IPS-20b (cell line): ENCODE measurements around the gene DDAH1.
"Not testable (repeated sequence)": the region's sequence is repeated elsewhere in the genome, so short reads cannot be mapped to it uniquely, and the experiment has no call there.

Source experiments
- H3K27ac ChIP-seq: one replicate; pipeline ENCODE4 v1.5.1; 2013; ENCODE audit warnings: low read length
- H3K27me3 ChIP-seq: 2 replicates; pipeline ENCODE4 v1.6.1; 2013; ENCODE audit warnings: mild to moderate bottlenecking, low read length, inconsistent platforms; ENCODE audit not compliant: insufficient read depth
- H3K36me3 ChIP-seq: 2 replicates; pipeline ENCODE4 v1.6.1; 2013; ENCODE audit warnings: low read depth, mild to moderate bottlenecking, inconsistent platforms, low read length, moderate library complexity; ENCODE audit not compliant: insufficient read depth
- H3K4me1 ChIP-seq: 2 replicates; pipeline ENCODE4 v1.6.1; 2013; ENCODE audit warnings: mild to moderate bottlenecking, control low read depth, inconsistent platforms, low read length, moderate library complexity; ENCODE audit not compliant: insufficient read depth
- H3K4me3 ChIP-seq: 2 replicates; pipeline ENCODE4 v1.5.1; 2013; ENCODE audit warnings: mild to moderate bottlenecking, low read length, inconsistent platforms
- H3K9ac ChIP-seq: 2 replicates; pipeline ENCODE4 v1.6.1; 2013; ENCODE audit warnings: low read depth, mild to moderate bottlenecking, inconsistent platforms, low read length, moderate library complexity
- H3K9me3 ChIP-seq: 2 replicates; pipeline ENCODE4 v1.6.1; 2013; ENCODE audit warnings: mild to moderate bottlenecking, low read depth, low read length, inconsistent platforms; ENCODE audit not compliant: insufficient read depth

The DDAH1 gene

DNA sequence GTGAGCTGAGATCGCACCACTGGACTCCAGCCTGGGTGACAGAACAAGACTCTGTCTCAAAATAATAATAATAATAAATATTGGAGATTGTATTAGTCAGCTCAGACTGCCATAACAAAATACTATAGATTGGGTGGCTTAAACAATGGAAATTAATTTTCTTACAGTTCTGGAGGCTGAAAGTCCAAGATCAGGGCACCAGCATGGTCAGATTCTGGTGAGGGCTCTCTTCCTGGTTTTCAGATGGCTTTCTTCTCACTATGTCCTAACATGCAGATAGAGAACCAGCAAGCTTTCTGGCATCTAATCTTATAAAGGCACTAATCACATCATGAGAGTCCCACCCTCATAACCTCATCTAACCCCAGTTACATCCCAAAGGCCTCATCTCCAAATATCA lies 23.2 kb upstream of the DDAH1 start:
- Histone ChIP-seq H3K9me3 (no peaks in the 10 kb centered on the region), H3K27me3 (no peaks in the 10 kb centered on the region), H3K9ac (no peak overlapping the region), H3K36me3 (no peaks in the 10 kb centered on the region), H3K4me3 (no peak overlapping the region), H3K27ac (no peak overlapping the region), H3K4me1 (no peaks in the 10 kb centered on the region)

DNA sequence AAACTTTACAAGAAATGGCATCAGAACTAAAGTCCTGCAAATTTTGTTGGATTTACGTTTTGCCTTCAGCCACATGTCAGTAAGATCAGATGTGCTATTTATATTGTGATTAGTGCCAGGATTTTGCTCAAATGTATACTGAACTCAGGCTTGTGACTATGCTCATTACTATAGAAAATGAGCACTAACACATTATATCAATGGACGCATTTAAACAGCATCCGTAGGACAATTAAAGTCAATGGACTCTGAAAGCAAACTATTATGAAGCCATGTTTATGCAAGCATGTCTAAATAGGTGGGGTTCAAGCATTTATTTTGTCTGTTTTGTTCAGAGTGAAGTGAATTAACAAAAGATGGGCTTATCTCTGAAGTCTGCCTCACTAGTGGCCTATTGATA lies 20.6 kb upstream of the DDAH1 start:
- Histone ChIP-seq H3K9me3 (no peaks in the 10 kb centered on the region), H3K4me3 (no peak overlapping the region), H3K4me1 (no peaks in the 10 kb centered on the region), H3K9ac (no peak overlapping the region), H3K36me3 (no peaks in the 10 kb centered on the region), H3K27ac (no peak overlapping the region), H3K27me3 (no peaks in the 10 kb centered on the region)

DNA sequence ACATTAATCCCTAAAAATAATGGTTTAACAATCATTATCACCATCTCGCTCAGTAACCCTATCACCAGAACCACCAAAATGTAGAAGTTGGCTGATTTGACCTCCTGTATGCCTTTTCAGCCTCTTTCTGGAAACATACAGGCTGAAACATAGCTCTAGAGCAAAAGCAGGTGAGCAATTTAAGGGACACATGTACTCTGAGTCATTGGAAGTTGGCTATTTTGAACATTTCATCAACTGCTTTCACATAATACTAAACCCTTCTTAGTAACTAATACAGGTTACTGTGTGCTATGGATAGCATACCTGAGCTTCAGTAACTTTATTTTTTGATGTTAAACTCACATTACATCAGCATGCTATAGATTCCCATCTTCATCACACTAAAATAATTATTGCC lies 19.8 kb upstream of the DDAH1 start:
- Histone ChIP-seq H3K27me3 (no peaks in the 10 kb centered on the region), H3K36me3 (no peaks in the 10 kb centered on the region), H3K9ac (no peak overlapping the region), H3K4me3 (no peak overlapping the region), H3K9me3 (no peaks in the 10 kb centered on the region), H3K4me1 (no peaks in the 10 kb centered on the region), H3K27ac (no peak overlapping the region)

DNA sequence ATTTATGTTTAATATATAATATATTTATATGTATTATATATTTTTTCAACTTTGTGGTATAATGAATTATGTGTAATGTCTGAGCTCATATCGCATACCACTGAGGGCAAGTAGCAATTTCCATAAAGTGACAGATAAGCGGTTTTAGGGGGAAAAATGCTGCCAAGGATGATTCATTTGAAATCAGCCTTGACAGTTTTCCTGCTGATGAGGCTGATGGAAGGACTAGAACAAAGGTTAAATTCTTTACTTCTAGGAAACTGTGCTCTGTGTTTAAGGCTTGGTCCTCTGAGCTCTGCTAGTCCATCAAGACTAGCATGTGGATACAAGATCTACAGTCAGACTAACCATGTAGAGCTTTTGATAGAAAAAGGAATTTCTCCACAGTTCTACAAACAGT lies 19.3 kb upstream of the DDAH1 start:
- H3K9me3 ChIP-seq: no peaks in the 10 kb centered on the region
- no peaks in the 10 kb centered on the region for H3K4me1 ChIP-seq
- no peaks in the 10 kb centered on the region for H3K36me3 ChIP-seq
- no peak overlapping the region for H3K9ac ChIP-seq
- no peak overlapping the region for H3K4me3 ChIP-seq
- no peak overlapping the region for H3K27ac ChIP-seq
- H3K27me3 ChIP-seq: no peaks in the 10 kb centered on the region

DNA sequence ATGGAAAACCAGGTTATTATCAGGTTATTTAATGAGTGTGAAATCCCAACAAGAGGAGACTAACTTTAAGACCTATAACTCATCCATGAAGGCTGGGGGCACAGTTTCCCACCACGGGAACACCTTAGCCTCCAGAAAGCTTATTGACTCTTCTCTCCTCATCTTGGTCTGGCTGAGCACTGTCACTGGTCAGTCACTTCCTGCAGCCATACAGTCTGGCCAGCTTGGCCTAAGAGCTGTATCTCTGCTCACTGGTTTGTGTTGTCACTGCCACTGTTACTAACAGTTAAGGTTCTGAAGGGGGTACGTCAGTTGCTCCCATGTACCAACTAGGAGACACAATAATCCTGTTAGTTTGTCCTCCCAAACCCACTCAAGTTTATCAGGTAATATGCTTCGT lies 16.7 kb upstream of the DDAH1 start:
- no peaks in the 10 kb centered on the region for H3K36me3 ChIP-seq
- no peaks in the 10 kb centered on the region for H3K9me3 ChIP-seq

DNA sequence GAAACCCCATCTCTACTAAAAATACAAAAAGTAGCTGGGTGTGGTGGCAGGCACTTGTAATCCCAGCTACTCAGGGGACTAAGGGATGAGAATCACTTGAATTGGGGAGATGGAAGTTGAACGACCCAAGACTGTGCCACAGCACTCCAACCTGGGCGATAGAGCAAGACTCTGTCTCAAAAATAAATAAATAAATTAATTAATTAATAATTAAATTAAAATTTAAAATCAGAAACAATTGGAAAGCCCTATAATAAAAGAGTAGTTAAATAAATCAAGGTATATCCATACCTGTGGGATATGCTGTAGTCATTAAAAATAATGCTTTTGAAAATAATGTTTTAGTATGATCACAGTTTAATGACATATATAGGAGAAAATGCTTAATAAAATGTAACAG lies 15.6 kb upstream of the DDAH1 start:
- H3K27ac ChIP-seq: no peak overlapping the region
- no peaks in the 10 kb centered on the region for H3K27me3 ChIP-seq
- H3K9me3 ChIP-seq: no peaks in the 10 kb centered on the region

More for the DNA sequence above, 16.7 kb upstream of the DDAH1 start:
- H3K4me3 ChIP-seq: no peak overlapping the region
- H3K27ac ChIP-seq: no peak overlapping the region
- no peaks in the 10 kb centered on the region for H3K4me1 ChIP-seq
- no peaks in the 10 kb centered on the region for H3K27me3 ChIP-seq
- no peak overlapping the region for H3K9ac ChIP-seq

DNA sequence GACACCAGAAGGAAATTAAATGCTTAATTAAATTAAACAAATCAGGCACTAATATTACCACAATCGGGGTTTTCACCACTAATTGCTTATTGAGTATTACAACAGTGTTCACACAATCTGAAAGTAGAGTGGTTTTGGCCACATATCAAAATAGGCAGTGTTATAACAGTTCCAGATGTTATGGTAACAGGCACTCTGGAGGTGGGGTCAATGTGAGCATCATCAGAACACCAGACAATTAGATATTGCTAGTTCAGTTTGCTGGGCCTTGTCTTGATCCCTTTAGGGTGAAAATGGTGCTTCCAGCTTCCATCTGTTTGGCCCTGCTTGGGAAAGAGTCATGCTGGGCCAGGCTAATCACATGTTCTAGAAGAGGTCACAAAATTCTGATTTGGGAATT lies 14.5 kb upstream of the DDAH1 start:
- Histone ChIP-seq H3K36me3 (no peaks in the 10 kb centered on the region), H3K4me3 (no peak overlapping the region), H3K27me3 (no peaks in the 10 kb centered on the region), H3K4me1 (no peaks in the 10 kb centered on the region), H3K9me3 (no peaks in the 10 kb centered on the region), H3K9ac (no peak overlapping the region), H3K27ac (no peak overlapping the region)

More for the DNA sequence above, 15.6 kb upstream of the DDAH1 start:
- Histone ChIP-seq H3K9ac (no peak overlapping the region), H3K36me3 (no peaks in the 10 kb centered on the region), H3K4me3 (no peak overlapping the region), H3K4me1 (no peaks in the 10 kb centered on the region)

DNA sequence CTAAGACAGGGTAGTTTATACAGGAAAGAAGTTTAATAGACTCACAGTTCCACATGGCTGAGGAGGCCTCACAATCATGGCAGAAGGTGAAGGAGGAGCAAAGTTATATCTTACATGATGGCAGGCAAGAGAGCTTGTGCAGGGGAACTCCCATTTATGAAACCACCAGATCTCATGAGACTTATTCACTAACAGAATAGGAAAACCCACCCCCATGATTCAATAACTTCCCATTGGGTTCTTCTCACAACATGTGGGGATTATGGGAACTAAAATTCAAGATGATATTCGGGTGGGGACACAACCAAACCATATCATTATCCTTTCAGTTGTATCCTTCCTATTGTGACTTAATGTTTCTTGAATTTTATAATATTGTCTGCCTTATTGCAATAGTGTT lies 13.4 kb upstream of the DDAH1 start:
- Histone ChIP-seq H3K9me3 (no peaks in the 10 kb centered on the region), H3K9ac (no peak overlapping the region), H3K27me3 (no peaks in the 10 kb centered on the region), H3K27ac (no peak overlapping the region), H3K4me1 (no peaks in the 10 kb centered on the region), H3K36me3 (no peaks in the 10 kb centered on the region), H3K4me3 (no peak overlapping the region)

DNA sequence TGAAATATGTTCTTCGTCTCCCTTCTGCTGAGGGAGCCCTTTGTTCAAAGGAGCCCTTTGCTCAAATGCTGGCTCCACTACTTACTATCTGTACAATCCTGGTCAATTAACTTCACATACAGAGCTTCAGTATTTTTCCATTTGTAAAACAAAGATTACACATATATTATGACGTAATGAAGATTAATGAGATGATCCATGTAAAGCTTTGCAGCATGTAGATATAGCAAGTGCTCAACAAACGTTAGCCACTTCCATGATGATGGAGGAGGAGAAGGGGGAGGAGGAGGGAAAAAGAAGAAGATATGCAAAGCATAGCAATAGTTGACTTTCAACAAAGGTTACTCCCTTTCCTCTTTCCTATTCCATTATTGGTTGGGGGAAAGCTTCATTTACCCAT lies 10.1 kb upstream of the DDAH1 start:
- H3K9ac ChIP-seq: no peak overlapping the region
- no peak overlapping the region for H3K27ac ChIP-seq
- no peak overlapping the region for H3K4me3 ChIP-seq
- H3K4me1 ChIP-seq: no peaks in the 10 kb centered on the region
- H3K36me3 ChIP-seq: no peaks in the 10 kb centered on the region
- H3K9me3 ChIP-seq: no peaks in the 10 kb centered on the region
- H3K27me3 ChIP-seq: no peaks in the 10 kb centered on the region

DNA sequence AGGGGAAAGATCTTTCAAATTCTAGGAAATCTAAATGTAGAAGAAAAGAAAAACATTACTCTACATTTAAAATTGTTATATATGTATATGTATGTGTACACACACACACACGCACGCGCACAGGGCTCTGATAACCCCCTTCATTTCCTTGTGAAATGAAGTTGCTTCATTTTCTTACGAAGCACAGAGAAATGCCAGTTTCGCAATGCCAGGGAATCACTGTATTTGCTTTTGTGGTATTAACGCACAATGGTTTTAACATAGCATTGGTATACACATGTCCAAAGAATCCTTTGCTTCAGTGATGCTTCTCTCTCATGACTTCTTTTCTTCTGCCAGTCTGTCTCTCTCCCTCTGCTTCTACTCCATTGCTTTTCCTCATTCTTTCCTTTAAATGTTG lies 8.4 kb upstream of the DDAH1 start:
- H3K9ac ChIP-seq: no peak overlapping the region
- no peak overlapping the region for H3K4me3 ChIP-seq
- no peak overlapping the region for H3K27ac ChIP-seq
- H3K4me1 ChIP-seq: no peaks in the 10 kb centered on the region
- H3K27me3 ChIP-seq: no peaks in the 10 kb centered on the region
- H3K9me3 ChIP-seq: no peaks in the 10 kb centered on the region
- no peaks in the 10 kb centered on the region for H3K36me3 ChIP-seq

DNA sequence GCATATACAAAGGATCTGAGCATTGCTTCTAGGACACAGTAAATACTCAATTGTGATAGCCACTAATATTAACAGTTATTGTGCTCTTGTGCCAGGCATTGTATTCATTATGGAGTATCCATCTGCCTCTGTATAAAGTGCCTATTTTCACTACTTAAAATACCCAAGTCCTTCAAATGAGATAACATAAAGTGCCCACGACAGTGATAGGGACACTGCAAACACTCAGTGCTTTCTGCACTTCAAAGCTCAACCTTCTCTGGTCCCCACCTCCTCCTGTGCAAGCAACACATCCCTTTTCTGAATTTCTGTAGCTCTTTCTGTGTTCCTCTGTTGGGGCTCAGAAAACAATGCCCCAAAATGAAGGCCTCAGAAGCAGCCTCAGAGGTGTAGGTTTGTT lies 6.6 kb upstream of the DDAH1 start:
- Histone ChIP-seq H3K36me3 (no peaks in the 10 kb centered on the region), H3K9me3 (no peaks in the 10 kb centered on the region), H3K4me1 (no peaks in the 10 kb centered on the region), H3K27ac (no peak overlapping the region), H3K9ac (no peak overlapping the region), H3K27me3 (no peaks in the 10 kb centered on the region), H3K4me3 (no peak overlapping the region)

DNA sequence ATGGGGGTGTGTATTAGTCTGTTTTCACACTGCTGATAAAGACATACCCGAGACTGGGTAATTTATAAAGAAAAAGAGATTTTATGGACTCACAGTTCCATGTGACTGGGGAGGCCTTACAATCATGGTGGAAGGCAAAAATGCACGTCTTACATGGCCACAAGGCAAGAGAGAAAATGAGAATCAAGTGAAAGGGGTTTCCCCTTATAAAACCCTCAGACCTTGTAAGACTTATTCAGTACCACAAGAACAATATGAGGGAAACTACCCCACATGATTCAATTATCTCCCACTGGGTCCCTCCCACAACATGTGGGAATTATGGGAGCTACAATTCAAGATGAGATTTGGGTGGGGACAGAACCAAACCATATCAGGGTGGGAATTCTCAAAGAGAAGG lies 5.2 kb upstream of the DDAH1 start:
- not testable (repeated sequence) for H3K4me1 ChIP-seq, H3K4me3 ChIP-seq, H3K9me3 ChIP-seq, H3K9ac ChIP-seq, H3K36me3 ChIP-seq, H3K27ac ChIP-seq
- peaks cover 14% of the 10 kb centered on the region for H3K27me3 ChIP-seq

DNA sequence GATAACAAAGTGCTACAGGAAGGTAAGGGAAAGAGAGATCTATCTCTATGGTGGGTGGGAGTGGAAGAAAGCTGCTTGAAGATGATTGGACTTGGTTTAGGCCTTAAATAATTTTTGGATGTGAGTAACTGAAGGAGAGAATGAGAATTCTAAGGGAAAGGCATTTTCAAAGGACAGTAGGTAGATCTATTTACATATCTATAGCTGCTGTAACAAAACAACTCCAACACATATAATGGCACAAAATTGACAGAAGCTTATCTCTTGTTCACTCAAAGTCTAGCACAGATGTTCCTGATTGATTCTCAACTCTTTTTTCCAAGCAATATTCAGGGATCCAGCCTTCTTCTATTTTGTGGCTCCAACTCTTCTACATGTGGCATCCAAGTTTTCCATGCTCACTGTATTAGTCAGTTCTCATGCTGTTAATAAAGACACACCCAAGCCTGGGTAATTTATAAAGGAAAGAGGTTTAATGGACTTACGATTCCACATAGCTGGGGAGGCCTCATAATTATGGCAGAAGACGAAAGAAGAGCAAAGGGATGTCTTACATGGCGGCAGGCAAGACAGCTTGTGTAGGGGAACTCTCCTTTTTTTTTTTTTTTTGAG lies 3.1 kb upstream of the DDAH1 start:
- no peak overlapping the region for H3K4me3 ChIP-seq
- peaks cover 13% of the 10 kb centered on the region for H3K4me1 ChIP-seq
- no peaks in the 10 kb centered on the region for H3K36me3 ChIP-seq
- H3K9ac ChIP-seq: no peak overlapping the region
- H3K27me3 ChIP-seq: peaks cover 32% of the 10 kb centered on the region
- H3K27ac ChIP-seq: no peak overlapping the region
- no peaks in the 10 kb centered on the region for H3K9me3 ChIP-seq
